OCI-LY1 (cell line): ENCODE data around the gene ARMH3.

ENCODE experiments used
- EZH2 ChIP-seq: fragments of 200-600 bp; sonication (generic), shearing (Covaris generic); IDR thresholded peaks from 2 replicates; pipeline ENCODE4 v1.8.0; 2017; ENCODE audit warnings: borderline replicate concordance, mixed run types, mild to moderate bottlenecking, antibody characterized with exemption, low read length, moderate library complexity, mixed read lengths
- TF ChIP-seq, protein P1 (sequence below): fragments of 200-600 bp; sonication (generic), shearing (Covaris generic); IDR thresholded peaks from 2 replicates; pipeline ENCODE4 v1.5.1; 2017; ENCODE audit warnings: mild to moderate bottlenecking, antibody characterized with exemption, low read length, moderate library complexity, mixed read lengths

DNA sequence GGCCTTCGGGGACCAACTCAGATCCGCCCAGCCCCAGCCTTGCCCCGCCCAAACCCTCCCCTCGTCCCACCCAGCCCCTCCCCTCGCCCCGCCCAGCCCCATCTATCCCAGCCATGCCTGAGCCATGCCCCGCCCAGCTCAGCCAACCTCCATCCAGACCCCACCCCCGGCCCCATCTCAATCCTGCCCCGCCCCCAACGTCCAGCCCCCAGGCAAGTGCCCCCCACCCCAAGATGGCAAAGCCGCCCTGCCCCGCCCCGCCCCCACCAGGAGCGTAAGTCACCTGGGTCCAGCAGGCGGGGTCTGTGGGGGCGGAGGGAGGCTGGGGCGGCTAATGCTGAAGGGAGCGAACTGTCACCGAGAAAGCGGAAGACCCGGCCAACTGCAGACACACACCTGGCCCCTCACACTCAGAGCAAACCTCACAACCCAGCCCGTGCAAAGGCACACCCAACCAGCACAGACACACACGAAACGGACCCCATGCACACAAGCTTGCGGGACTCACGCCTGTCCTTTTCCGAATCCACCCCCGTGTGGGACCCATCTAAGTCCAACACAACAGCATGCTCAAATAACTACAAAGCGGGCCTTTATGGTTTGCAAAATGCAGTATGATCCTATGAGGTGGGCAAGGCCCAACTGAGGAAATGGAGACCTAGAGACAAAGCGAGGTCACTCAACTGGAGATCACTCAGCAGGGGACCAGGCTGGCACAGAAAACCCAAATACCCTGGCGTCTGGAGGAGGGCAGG lies 226.2 kb downstream of the ARMH3 start:
- TF ChIP-seq, protein P1, sequence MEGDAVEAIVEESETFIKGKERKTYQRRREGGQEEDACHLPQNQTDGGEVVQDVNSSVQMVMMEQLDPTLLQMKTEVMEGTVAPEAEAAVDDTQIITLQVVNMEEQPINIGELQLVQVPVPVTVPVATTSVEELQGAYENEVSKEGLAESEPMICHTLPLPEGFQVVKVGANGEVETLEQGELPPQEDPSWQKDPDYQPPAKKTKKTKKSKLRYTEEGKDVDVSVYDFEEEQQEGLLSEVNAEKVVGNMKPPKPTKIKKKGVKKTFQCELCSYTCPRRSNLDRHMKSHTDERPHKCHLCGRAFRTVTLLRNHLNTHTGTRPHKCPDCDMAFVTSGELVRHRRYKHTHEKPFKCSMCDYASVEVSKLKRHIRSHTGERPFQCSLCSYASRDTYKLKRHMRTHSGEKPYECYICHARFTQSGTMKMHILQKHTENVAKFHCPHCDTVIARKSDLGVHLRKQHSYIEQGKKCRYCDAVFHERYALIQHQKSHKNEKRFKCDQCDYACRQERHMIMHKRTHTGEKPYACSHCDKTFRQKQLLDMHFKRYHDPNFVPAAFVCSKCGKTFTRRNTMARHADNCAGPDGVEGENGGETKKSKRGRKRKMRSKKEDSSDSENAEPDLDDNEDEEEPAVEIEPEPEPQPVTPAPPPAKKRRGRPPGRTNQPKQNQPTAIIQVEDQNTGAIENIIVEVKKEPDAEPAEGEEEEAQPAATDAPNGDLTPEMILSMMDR, result no peak
- no peak for TF ChIP-seq EZH2
